T-helper 2 cell (primary cell): Measurements from ENCODE around the gene NRXN2.
"Not testable (repeated sequence)": the region's sequence is repeated elsewhere in the genome, so short reads cannot be mapped to it uniquely, and the experiment has no call there.

ENCODE experiments used
- DNase-seq, 5 experiments: peaks; one replicate each; pipeline versions ENCODE4 v3.0.0 to v3.0.0-alpha.2; 2012 to 2022

Gene NRXN2

DNA sequence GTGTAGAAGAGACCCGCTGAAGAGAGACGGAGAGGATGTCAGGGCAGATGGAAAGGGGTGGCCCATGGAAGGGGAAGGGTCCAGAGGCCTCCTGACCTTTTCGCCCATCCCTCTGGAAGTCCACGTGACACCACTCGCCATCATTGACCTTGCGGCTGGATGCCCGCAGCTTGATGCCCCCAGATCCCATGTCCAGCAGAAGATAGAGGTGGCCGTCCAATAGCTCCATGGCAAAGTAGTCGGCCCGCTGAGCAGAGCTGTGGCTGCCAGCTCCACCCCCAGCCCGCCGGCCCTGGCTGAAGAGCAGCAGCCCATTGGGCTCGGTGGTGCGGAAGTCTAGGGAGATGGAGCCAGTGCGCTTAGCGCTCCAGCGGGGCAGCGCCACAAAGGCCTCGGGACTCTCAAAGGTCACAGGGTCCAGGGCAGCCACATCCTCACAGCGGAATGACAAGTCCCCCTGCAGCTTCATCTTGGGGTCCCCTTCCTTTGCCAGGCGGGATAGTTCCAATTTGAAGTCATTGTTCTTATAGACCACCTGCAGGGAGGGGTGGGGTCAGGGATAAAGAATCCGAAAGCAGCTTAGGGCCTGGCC is 55.7 kb downstream of the NRXN2 start:
- DNase-seq: no peak

DNA sequence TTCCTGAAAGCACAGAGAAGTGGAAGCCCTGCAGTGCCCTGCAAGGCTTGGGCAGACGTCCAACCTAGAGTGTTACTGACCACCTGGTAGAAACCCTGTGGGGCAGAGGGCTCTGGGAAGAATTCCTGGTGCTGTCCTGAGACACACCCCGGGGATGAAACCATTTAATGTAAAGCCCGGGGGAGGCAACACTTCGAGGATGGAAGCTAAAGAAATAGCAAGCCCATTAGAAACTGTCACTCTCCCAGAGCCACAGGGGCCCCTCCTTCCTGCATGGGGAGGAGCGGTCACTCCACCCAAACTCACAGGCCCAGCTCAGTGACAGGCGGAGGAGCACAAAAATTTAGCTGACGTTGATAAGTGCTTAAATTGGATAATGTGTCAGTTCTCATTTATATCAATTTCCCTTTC is 57.6 kb downstream of the NRXN2 start:
- no peak for DNase-seq

DNA sequence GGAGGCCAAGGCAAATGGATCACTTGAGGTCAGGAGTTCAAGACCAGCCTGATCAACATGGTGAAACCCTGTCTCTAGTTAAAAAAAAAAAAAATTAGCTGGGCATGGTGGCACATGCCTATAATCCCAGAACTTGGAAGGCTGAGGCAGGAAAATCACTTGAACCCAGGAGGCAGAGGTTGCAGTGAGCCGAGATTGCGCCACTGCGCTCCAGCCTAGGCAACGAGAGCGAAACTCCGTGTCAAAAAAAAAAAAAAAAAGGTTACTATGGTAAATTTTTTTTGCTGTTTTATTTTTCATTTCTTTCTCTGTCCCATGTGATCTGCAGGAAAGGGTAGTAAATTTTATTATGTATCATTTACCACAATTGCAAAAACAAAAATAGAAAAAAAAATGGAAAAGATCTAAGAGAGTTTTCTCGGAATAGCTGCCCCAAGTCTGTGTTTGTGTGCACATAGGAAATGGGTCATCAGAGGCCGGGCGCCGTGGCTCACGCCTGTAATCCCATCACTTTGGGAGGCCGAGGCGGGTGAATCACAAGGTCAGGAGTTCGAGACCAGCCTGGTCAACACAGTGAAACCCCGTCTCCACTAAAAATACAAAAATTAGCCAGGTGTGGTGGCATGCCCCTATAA is 58.6 kb downstream of the NRXN2 start:
- DNase-seq: not testable (repeated sequence)

DNA sequence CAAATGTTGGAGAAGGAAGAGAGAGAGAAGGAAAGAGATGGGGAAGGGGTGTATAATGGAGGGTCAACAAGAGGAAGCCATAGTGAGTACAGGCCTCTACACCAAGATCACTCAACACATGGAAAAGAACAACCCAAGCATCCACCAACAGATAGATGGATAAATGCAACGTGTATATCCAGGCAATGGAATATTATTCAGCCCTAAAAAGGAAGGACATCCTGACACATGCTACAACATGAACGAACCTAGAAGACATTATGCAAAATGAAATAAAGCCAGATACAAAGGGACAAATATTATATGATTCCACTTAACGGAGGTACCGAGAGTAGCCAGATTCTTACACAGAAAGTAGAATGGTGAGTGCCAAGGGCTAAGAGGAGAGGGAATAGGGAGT is 59.3 kb downstream of the NRXN2 start:
- DNase-seq: no peak

DNA sequence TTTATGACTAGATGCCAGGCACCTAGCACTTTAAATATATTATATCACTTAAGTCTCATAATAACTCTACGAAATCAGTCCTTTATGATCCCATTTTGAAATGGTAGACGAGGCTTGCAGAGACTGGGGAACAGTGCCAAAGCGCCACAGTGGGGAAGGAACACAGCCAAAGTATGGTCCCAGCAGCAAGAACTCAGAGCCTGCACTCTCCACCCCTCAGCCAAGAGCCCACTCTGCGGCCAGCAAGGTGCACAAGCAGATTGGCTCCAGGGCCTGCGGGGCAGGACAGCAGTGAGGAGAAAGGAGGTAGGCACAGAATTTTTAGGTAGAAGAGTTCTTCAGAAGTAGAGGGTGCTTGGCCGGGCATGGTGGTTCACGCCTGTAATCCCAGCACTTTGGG is 61.4 kb downstream of the NRXN2 start:
- DNase-seq: no peak

DNA sequence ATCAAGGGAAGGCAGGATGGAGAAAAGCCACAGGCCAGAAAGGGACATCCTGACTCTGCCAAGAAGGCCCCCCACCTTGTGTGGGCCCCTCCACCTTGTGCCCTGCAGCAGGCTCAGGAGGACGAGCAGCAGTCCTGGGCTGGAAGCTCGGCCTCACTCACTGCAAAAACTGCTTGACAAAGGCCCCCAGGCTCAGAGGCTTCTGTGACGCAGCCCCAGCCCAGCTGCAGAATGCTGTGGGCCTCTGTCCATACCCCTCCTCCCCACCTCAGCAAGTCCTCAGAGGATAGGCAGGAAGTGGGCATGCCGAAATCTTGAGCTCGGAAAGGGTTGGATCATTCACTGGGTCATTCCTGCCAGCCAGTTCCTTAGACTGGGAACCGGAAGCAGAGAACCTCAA is 61.9 kb downstream of the NRXN2 start:
- DNase-seq: no peak

DNA sequence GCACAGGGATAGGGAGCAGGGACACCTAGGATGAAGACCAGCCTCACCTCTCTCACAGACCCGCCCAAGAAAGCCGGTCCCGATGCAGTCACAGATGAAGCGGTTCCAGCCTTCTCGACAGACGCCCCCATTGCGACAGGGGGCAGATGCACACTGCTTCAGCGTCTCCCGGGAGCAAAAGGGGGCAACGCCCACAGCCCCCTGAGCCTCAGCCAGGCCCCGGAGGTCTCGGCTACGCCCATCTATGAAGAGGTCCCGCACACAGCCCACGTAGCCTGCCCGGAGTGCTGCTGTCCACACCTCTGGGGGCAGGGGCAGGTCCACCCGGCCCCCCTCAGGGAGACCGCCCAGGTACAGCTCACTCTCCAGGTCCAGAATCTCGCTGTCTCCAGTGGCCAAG is 62.3 kb downstream of the NRXN2 start:
- no peak for DNase-seq

DNA sequence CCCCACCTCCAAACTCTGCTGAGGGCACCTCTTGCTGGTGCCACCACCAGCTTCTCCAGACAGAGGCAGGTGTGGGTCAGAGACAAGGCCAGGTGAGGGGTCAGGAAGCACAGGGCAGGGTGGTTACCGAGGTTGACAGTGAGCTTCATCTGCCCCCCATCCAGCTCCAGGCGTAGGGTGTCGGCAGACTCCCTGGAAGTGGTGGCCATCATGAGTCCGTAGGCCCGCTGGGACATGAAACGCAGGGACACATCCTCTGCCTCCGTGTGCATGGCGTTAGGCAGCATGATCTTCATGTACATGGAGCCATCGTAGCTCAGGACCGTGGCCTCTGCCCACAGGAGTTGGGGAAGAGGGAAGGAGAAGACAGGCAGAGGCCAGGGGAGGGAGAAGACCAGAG is 62.8 kb downstream of the NRXN2 start:
- DNase-seq: no peak

DNA sequence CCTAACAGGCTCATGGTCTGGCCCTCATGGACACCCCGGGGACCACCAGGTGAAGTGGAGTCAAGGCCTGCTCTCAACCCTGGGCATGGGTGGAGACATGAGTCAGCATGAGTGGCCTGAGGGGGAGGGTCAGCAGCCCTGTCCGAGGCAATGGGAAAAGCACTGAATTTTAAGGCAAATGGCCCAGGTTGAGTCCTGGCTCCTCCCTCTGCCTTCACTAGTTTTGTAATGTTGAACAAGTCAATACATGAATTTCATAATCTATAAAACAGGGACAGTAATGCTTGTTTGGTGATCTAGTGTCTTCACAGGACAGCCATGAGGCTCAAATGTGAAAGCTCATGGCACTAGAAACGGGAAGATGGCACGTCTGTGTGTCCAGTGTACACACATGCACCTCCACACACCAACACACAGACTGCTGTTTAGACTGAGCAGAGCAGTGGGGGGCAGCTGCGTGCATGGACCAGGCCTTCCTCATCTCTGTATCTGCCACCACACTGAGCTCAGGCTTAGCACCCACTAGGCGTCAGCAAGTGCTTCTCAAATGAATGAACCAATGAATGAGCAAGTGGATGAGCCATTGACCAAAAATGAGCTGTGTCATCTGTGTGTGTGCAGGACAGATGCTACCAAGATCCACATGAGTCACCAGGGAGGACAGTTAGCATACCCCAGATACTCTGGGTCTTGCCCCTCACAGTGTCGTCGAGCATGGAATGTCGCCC is 63.4 kb downstream of the NRXN2 start:
- no peak for DNase-seq

DNA sequence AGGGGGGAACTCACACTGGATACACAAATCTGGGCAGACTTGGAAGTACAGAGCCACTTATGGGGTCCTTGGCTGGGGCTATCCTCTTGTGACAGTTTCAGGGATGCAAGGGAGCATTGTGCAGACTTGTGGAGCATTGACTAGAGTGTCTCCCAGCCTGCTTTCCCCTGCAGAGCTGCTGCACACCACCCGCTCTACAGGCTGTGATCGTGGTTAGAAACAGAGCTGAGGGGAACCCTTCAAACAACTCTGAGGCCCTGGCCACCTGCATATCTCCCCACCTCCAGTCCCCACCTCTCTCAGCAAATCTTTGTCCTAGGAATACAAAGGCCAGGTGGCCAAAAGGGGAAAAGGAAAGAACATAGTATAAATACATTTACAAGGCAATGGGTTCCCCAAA is 64.7 kb downstream of the NRXN2 start:
- no peak for DNase-seq

DNA sequence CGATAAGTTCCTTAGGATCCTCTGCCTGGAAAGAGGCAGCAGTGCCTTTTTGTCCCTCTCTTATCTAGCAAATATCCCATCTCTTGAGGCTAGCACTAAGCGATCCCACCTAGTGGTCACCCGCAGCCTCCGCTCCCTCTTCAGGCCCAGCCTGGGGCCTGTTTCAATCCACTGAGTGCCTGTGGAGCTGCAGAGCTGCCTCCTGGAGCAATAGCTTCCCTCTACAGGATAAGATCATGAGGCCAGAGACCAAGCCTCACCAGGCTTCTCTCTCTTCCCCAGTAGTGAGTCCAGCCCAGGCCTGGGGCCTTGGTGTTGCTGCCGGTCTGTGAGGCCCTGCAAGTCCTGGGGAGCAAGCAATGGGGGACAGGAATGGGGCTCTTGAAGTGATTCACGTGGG is 66.1 kb downstream of the NRXN2 start:
- no peak for DNase-seq

DNA sequence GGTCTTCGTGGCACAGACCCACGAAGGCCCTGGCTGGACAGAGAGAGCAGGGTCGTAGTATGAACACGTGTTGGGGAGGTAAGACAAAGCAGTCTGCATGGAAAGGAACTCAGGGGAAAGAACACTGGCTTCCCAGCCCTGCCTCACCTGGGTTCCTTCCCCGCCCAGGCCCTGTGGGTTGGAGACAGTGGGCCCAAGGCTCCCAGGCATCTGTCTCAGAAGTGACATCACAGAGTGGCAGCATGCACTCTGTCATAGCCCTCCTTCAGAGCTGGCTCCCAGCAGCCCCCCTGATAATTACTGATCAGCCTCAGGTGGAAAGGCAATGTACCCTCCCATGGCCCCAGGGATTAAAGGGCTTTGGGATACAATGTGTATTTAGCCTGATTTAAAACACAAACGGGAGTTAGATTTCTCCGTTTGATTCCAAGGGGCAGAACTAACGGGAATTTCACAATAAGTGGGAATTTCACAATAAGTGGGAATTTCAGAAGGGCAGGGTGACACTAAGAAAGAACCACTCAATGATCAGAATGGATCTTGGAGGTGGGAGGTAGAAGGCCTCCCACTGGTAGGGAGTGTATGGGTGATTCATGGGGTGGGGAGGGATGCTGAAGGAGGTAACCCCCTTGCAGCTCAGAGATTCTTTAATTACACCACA is 66.9 kb downstream of the NRXN2 start:
- no peak for DNase-seq

DNA sequence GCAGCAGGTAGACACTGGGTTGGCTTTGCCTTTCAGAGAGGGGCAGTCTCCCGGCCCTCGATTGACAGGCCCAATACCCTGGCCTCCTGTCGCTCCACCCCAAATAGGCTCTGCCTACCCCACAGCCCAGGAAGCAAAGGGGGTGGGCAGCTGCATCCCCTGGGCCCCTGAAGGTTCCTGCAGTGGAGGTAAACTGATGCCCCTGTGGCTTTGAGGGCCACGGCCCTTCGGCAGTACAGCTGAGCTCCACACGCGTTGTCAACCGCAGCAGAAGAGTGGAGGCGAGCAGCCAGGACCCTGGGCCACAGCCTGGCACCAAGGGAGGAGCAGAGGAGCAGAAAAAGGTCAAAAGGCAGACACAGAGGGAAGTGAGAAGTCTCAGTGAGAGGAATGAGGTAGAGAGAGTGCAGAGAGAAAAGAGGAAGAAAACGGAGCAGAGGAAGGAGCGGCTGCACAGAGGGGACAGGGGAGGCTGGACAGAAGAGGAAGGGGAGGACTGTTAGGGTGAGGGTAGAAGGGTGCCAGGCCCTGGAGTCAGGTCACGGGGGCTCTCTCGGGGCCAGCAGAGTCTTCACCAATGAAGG is 67.9 kb downstream of the NRXN2 start:
- DNase-seq: no peak

DNA sequence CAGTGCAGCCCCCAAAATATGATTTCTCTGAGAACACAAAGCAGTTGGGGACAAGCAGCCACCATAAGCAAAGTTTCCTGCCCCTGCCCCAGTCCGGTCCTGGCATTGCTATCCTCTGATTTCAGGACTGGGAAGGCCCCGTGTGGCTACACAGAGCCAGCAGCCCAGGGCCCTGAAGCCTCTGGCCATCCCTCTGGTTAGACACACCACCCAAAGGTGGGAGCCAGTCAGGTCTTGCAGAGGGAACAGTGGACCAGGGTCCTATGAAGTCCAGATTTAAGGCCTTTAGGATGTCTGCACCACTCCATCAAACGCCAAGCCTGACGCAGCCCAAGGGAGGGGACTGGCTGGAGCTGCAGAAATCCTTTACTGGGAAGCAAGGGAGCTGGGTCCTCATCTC is 68.6 kb downstream of the NRXN2 start:
- no peak for DNase-seq

DNA sequence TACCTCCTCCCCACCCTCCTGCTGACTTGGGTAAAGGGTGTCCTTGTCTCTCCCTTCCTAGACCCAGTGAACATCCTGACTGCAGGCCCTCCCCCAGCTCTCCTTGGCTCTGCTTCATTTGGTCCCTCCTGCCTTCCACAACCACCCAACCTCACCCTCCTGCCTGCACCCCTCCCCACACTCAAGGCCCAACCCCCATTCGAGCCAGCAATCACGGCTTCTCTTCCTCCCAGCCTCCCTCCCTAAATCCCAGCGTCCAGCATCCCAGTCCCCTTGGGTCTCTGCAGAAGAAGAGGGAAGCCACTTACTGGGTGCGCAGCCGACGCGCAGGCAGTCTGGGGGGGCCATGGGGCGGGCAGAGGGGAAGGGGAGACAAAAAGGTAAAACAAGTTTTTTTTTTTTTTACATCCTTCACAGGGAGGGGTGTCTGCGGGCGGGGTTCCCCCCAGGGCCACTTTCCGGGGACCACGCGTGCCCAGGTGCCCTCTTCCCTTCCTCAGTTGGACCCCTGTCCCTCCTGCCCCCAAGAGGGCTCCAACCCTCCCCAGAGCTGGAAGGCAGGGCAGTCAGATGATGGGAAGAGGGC is 69.5 kb downstream of the NRXN2 start:
- no peak for DNase-seq

DNA sequence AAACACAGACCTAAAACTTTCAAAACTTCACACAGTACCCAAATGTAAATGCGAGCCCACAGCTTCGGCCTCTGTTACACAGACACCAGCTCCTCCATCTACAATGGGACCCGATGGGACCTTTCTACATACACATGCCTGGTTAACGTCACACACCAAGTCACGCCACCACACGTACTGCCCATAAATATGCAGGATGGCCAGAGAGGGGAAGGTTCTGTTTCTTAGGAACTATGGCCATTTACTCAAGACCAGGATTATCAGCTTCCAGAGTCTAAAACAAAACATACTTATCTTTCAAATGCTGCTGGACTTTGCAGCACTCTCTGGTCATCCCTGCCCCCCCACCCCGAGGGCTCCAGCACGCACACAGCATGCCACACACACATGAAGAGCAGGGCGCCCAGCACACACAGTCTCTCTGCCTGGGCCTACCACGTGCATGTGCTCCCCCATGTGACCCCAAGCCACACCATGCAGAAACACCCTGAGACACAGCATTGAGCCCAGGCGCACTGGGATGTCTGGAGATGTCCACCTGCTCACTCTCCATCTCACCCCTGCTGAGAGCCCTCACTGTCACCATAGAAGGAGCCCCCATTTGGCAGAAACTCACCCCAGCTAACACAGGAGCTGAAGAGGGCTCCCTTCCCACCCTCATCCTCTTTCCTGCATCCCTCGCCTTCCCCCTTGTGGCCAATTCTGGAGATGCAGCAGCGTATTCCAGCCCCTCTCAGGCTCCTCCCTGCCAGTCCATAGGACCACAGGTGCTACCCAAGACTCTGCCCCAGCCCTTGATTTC is 70.2 kb downstream of the NRXN2 start:
- DNase-seq: peak; percentile 23 to 66 (median 51)

DNA sequence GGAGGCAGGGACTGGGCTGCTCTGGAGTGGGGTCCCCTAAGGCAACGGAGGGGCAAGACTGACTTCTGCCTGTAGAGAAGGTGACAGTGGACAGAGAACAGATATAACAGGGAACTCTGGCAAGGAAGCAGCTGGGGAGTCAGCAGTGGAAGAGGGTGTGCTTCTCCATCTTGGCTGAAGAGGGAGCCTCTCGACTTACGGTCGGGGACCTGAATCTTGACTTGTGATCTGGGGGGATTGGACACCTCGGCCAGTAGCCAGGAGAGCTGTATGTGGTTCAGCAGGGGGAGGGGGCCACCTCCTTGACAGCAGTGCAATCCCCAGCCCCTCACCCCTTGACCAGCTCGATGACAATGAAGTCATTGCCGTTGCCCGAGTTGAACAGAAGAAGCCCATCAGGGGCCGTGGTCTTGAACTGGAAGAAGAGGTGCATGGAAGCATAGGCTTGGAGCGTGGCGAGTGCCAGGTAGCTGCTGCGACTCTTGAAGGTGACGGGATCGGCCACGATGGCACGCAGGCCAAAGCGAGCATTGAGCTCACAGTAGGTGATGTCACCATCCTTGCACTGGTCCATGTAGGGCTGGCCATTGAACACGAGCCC is 72.0 kb downstream of the NRXN2 start:
- no peak for DNase-seq

DNA sequence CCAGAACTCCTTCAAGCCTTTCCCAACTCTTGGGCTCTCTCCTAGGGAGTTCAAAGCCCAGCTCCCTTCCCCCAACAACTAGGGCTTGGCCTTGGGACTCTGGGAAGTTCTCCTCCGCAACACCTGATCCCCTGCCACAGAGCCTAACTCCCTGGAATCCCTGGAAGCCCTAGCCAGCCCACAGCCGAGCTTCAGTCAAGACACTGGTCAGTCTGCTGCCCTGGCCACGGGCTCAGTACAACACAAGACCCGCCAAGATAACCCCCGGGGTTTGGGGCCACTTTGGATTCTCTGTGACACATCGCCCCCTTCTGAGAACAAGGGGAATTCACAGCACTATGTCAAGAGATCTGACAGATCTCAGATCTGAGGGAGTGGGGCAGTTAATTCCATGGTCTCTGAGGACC is 73.7 kb downstream of the NRXN2 start:
- DNase-seq: peak in 1 of 5 experiments; percentile 11

DNA sequence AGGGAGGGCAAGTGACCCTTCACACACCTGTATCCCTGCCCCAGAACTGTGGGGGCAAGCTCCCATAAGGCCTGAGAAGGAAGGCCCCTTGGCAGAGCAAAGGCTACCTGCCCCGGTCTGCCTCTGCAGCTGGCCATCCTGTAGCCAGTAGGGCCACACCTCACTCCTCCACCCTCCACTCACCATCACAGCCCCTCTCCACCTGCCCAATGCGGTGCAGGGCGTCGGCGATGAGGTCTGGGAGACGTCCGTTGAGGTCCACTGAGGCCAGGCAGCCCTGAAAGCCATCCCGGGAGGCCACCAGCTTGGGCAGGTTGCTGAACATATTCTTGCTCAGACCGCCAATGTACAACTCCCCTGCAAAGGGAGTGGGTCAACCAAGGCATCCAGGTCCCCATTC is 74.4 kb downstream of the NRXN2 start:
- DNase-seq: no peak

DNA sequence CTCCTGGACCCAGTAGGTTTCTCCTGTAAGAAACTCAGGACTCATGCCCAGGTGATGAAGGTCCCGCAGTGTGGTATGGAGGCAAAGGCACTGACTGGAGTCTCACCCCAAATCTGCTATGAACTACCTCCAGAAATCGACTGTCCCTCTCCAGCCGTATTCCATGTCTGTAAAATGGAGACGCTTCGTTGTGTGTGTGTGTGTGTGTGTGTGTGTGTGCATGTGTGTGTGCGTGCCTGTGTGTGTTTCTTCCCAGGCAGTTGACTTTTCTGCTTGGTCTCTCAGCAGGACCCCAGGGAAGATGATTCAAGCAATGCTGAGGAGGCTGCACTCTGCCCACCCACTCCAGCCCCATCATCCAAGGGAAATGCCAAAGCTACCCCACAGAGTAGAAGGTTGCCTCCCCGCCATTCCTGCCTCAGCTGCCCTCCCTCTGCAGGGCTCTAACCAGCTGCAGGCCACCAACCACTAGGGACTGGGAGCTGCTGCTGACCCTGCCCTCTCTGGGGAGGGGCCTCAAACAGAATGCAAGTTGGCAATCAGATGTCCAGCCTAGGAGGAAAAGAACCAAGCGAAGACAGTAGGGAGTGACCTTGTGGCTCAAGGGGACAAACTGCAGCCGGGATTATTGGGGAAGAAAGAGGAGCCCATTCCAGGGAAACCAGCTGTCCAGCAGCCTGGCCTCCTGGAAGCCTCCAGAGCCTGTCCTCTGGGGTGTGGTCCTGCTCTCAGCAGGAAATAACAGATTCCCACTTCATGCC is 75.8 kb downstream of the NRXN2 start:
- no peak for DNase-seq
